ENCODE measurements around the gene PRKD1. TPM values are rescaled to one million over a fixed set of nuclear protein-coding genes. Genes with fewer than 3 reads are reported as not detected.

PRKD1 gene
- total and polyA plus RNA-seq, 10 donors: 1.0 to 8.9 (median 4.5) TPM

DNA sequence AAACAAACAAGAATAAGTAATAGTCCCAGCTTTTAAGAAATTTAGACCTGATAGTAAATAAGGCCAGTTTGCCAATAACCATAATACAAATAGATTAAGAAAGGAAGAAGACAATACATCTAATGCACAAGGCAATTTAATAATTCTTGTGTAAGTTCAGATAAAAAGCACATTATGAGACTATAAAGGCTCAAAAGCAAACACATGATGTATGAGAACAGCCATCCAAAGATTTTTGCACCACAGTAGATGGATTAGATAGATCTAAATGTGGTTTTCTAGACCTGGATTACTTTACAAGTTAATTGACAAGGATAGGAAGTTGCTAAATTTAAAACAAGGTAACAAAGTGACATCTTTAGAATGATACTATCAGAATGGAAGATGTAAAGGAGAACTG is 125.4 kb downstream of the PRKD1 start:
- no peak overlapping the region for H3K27ac ChIP-seq
- H3K4me1 ChIP-seq: no peaks in the 10 kb centered on the region
- H3K27me3 ChIP-seq (replicated peaks in 1 of 7): no peaks in the 10 kb centered on the region
- TF ChIP-seq POLR2A (IDR thresholded peaks at IDR 0.05): no peak
- no peak overlapping the region for H3K4me3 ChIP-seq
- H3K9me3 ChIP-seq: no peaks in the 10 kb centered on the region
- no peak for DNase-seq
- H3K36me3 ChIP-seq: no peaks in the 10 kb centered on the region
- intact Hi-C loops (cut with DNase I; ENCODE audit: low total_unique reads): no loop called here

- TF ChIP-seq CTCF (IDR thresholded peaks at IDR 0.05 in 8 of 11, conservative IDR thresholded peaks at IDR 0.05 in 3 of 11) (no peak), POLR2A (IDR thresholded peaks at IDR 0.05) (no peak), POLR2AphosphoS5 (IDR thresholded peaks at IDR 0.05) (no peak)
- DNase-seq: no peak
- H3K9me3 ChIP-seq: no peaks in the 10 kb centered on the region
- no peak overlapping the region for H3K27ac ChIP-seq
- no peaks in the 10 kb centered on the region for H3K36me3 ChIP-seq
- H3K4me1 ChIP-seq: no peaks in the 10 kb centered on the region
- no peaks in the 10 kb centered on the region for H3K27me3 ChIP-seq (replicated peaks in 1 of 7)
- H3K4me3 ChIP-seq: no peak overlapping the region
- intact Hi-C loops (cut with DNase I; ENCODE audit: low total_unique reads): no loop called here
These were observed 126.7 kb downstream of the PRKD1 start for GRCh38 chr14:29800961-29801360.

DNA sequence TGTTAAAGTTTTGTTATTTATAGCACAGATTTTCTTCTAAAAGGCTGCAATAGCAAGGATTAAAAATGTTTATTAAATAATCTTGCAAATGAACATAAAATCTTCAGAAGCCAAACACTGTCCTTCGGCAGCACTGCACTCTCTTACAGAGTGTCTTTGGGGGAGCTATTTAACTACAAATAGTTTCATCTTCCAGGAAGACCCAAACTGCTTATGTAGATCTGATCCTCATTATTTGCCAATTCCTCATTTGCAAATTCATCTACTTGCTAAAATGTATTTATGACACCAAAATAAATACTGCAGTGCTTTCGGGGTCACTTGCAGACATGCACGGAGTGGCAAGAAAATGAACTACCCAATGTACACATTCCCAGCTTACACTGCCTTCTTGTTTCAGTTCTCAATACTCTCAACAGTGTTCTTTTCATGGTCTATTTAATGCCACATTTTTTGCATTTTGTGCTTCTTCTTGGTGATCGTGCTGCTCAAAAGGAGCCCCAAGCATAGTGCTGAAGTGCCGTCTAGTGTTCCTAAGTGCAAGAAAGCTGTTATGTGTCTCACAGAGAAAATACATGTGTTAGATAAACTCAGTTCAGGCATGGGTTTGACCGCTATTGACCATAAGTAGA is 128.1 kb downstream of the PRKD1 start:
- no peaks in the 10 kb centered on the region for H3K36me3 ChIP-seq
- 74 to 85% (median 75%) methylated on average over 6 of the region's 6 CpGs for WGBS, 5 donors
- TF ChIP-seq POLR2A (IDR thresholded peaks at IDR 0.05) (no peak), CTCF (IDR thresholded peaks at IDR 0.05 in 8 of 11, conservative IDR thresholded peaks at IDR 0.05 in 3 of 11) (no peak), POLR2AphosphoS5 (IDR thresholded peaks at IDR 0.05) (no peak)
- intact Hi-C loops (cut with DNase I; ENCODE audit: low total_unique reads): no loop called here
- H3K4me1 ChIP-seq: no peaks in the 10 kb centered on the region
- peak overlapping the region in 1 of 8 donors; percentile 21 for H3K4me3 ChIP-seq
- DNase-seq: no peak
- no peaks in the 10 kb centered on the region for H3K9me3 ChIP-seq
- H3K27me3 ChIP-seq (replicated peaks in 1 of 7): no peaks in the 10 kb centered on the region
- H3K27ac ChIP-seq: no peak overlapping the region

- DNase-seq: no peak
- H3K4me3 ChIP-seq: no peak overlapping the region
- H3K9me3 ChIP-seq: no peaks in the 10 kb centered on the region
- WGBS, 5 donors: 67 to 74% (median 71%) methylated on average over 2 of the region's 2 CpGs
- TF ChIP-seq POLR2AphosphoS5 (IDR thresholded peaks at IDR 0.05) (no peak), CTCF (IDR thresholded peaks at IDR 0.05 in 8 of 11, conservative IDR thresholded peaks at IDR 0.05 in 3 of 11) (no peak), POLR2A (IDR thresholded peaks at IDR 0.05) (no peak)
- H3K4me1 ChIP-seq: no peaks in the 10 kb centered on the region
- no peak overlapping the region for H3K27ac ChIP-seq
- H3K27me3 ChIP-seq (replicated peaks in 1 of 7): no peaks in the 10 kb centered on the region
- no peaks in the 10 kb centered on the region for H3K36me3 ChIP-seq
- intact Hi-C loops (cut with DNase I; ENCODE audit: low total_unique reads): no loop called here
These were observed 128.8 kb downstream of the PRKD1 start for GRCh38 chr14:29798811-29799210.

Measured in spleen (tissue), 11 donors.